ENCODE measurements around the gene DNAJA2.

DNA sequence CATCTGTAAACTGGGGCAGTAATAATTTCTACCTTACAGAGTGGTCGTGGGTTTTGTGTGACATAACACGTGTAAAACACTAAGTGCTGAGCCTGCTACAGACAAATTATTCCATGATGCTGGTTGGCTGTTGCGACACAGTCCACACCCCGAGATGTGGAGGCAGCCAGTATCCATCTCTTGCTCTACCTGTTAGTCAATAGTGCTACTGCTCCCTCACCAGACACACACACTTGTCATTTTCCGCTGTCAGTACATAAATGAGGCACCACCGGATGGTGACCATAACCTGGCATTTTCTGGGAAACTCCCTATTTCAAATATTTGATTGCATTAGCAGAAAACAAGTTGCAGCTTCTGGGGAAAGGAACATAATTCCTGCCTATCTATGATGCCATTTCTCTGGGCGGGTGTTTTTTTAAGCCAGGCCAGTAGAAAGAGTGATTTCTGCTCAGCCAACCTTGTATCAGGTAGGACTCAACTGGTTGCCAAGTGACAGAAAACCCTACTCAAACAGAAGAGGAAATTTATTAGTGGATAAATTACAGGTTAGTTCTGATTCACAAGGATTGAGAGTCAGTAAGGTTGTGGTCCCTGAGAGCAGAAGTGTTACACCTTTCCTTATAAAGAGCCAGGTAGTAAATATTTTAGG is 24.1 kb downstream of the DNAJA2 start:
- TF ChIP-seq, protein P1, sequence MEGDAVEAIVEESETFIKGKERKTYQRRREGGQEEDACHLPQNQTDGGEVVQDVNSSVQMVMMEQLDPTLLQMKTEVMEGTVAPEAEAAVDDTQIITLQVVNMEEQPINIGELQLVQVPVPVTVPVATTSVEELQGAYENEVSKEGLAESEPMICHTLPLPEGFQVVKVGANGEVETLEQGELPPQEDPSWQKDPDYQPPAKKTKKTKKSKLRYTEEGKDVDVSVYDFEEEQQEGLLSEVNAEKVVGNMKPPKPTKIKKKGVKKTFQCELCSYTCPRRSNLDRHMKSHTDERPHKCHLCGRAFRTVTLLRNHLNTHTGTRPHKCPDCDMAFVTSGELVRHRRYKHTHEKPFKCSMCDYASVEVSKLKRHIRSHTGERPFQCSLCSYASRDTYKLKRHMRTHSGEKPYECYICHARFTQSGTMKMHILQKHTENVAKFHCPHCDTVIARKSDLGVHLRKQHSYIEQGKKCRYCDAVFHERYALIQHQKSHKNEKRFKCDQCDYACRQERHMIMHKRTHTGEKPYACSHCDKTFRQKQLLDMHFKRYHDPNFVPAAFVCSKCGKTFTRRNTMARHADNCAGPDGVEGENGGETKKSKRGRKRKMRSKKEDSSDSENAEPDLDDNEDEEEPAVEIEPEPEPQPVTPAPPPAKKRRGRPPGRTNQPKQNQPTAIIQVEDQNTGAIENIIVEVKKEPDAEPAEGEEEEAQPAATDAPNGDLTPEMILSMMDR (conservative IDR thresholded peaks at IDR 0.05; ENCODE audit: low read depth, low read length), result no peak
- no peak for TF ChIP-seq EZH2 (IDR thresholded peaks at IDR 0.05; ENCODE audit: borderline replicate concordance, low read depth, low read length, poor library complexity, severe bottlenecking)
